Neural progenitor cell (in vitro differentiated cells): ENCODE data around the gene SPTLC1. TPM values are rescaled to one million over a fixed set of nuclear protein-coding genes. Genes with fewer than 3 reads are reported as not detected.
"Not testable (repeated sequence)": the region's sequence is repeated elsewhere in the genome, so short reads cannot be mapped to it uniquely, and the experiment has no call there.

Source experiments
- DNase-seq: peaks from one replicate; pipeline ENCODE4 v3.0.0-alpha.2; 2016; ENCODE audit warnings: low spot score
- H2AFZ ChIP-seq: fragments of 200-600 bp; sonication (generic); replicated peaks from 2 replicates; pipeline ENCODE4 v1.6.1; 2016; ENCODE audit warnings: antibody characterized with exemption
- H3F3A ChIP-seq: fragments of 200-600 bp; sonication (generic); 2 replicates; pipeline ENCODE4 v1.6.1; 2016; ENCODE audit warnings: antibody characterized with exemption, low read depth
- H3K27ac ChIP-seq: fragments of 200-600 bp; sonication (generic); 2 replicates; pipeline ENCODE4 v1.5.1; 2016; ENCODE audit warnings: mild to moderate bottlenecking
- H3K27me3 ChIP-seq: fragments of 200-600 bp; sonication (generic); 2 replicates; pipeline ENCODE4 v1.6.1; 2016; ENCODE audit warnings: mild to moderate bottlenecking, moderate library complexity
- H3K36me3 ChIP-seq: fragments of 200-600 bp; sonication (generic); 2 replicates; pipeline ENCODE4 v1.5.1; 2016
- H3K4me1 ChIP-seq: fragments of 200-600 bp; sonication (generic); 2 replicates; pipeline ENCODE4 v1.6.1; 2016; ENCODE audit warnings: mixed run types
- H3K4me2 ChIP-seq: fragments of 200-600 bp; sonication (generic); 2 replicates; pipeline ENCODE4 v1.6.1; 2016
- H3K4me3 ChIP-seq: fragments of 200-600 bp; sonication (generic); 2 replicates; pipeline ENCODE4 v1.5.1; 2016
- H3K79me2 ChIP-seq: fragments of 200-600 bp; sonication (generic); 2 replicates; pipeline ENCODE4 v1.6.1; 2016; ENCODE audit warnings: low read depth
- H3K9ac ChIP-seq: fragments of 200-600 bp; sonication (generic); 2 replicates; pipeline ENCODE4 v1.6.1; 2016
- H3K9me3 ChIP-seq: fragments of 200-600 bp; sonication (generic); 2 replicates; pipeline ENCODE4 v1.5.1; 2016; ENCODE audit warnings: low read depth
- H4K20me1 ChIP-seq: fragments of 200-600 bp; sonication (generic); 2 replicates; pipeline ENCODE4 v1.6.1; 2016; ENCODE audit warnings: low read depth
- H3K27ac Mint-ChIP-seq: 3 replicates; pipeline ENCODE4 v1.8.0; 2021; ENCODE audit warnings: mixed read lengths
- H3K27me3 Mint-ChIP-seq: 2 replicates; pipeline ENCODE4 v1.8.0; 2022; ENCODE audit warnings: low read depth, mild to moderate bottlenecking, inconsistent platforms, moderate library complexity, mixed read lengths; ENCODE audit not compliant: insufficient read depth
- H3K36me3 Mint-ChIP-seq: 3 replicates; pipeline ENCODE4 v1.8.0; 2021; ENCODE audit warnings: mixed read lengths
- H3K4me1 Mint-ChIP-seq: 3 replicates; pipeline ENCODE4 v1.8.0; 2021; ENCODE audit warnings: mixed read lengths
- H3K4me3 Mint-ChIP-seq: 3 replicates; pipeline ENCODE4 v1.8.0; 2021; ENCODE audit warnings: mild to moderate bottlenecking, moderate library complexity, mixed read lengths
- H3K9me3 Mint-ChIP-seq: 3 replicates; pipeline ENCODE4 v1.8.0; 2020; ENCODE audit warnings: mixed read lengths
- CTCF ChIP-seq: fragments of 200-600 bp; sonication (generic); IDR thresholded peaks from 2 replicates; pipeline ENCODE4 v1.5.1; 2017; ENCODE audit warnings: antibody characterized with exemption, mild to moderate bottlenecking
- EZH2 ChIP-seq: fragments of 200-600 bp; sonication (generic); IDR thresholded peaks from 2 replicates; pipeline ENCODE4 v1.6.1; 2017; ENCODE audit warnings: antibody characterized with exemption, mild to moderate bottlenecking, moderate library complexity
- EZH2phosphoT487 ChIP-seq: fragments of 200-600 bp; sonication (generic); IDR thresholded peaks from 2 replicates; pipeline ENCODE4 v1.6.1; 2017; ENCODE audit warnings: antibody characterized with exemption
- total RNA-seq: library from RNA; depleted of rRNA; stranded (reverse); fragments of >200 nt; gene quantifications from 2 replicates; pipeline ENCODE4 v1.2.3, GENCODE V29; 2015; ENCODE audit warnings: low replicate concordance

SPTLC1 gene
- total RNA-seq, 1 donor from 2014 or later = 119 TPM

GRCh38 chr9:92120138-92120537, 4.9 kb upstream of the SPTLC1 start:
- Mint-ChIP-seq H3K9me3 (no peaks in the 10 kb centered on the region), H3K36me3 (no peaks in the 10 kb centered on the region), H3K27me3 (no peaks in the 10 kb centered on the region), H3K4me1 (no peaks in the 10 kb centered on the region), H3K27ac (no peak overlapping the region), H3K4me3 (no peak overlapping the region)
- Histone ChIP-seq H3K4me2 (no peak overlapping the region), H3K9ac (no peak overlapping the region), H3K79me2 (peaks cover under 1% of the 10 kb centered on the region), H3K4me3 (no peak overlapping the region), H3K27me3 (no peaks in the 10 kb centered on the region), H2AFZ (no peak overlapping the region), H3K36me3 (no peaks in the 10 kb centered on the region), H3F3A (no peaks in the 10 kb centered on the region), H3K4me1 (no peaks in the 10 kb centered on the region), H3K9me3 (no peaks in the 10 kb centered on the region), H4K20me1 (no peaks in the 10 kb centered on the region), H3K27ac (no peak overlapping the region)
- DNase-seq = no peak
- TF ChIP-seq EZH2phosphoT487 (no peak), CTCF (no peak), EZH2 (no peak)

GRCh38 chr9:92119586-92119985, 4.4 kb upstream of the SPTLC1 start:
- no peaks in the 10 kb centered on the region for H3K9me3 ChIP-seq
- TF ChIP-seq CTCF (no peak), EZH2phosphoT487 (no peak), EZH2 (no peak)
- no peak overlapping the region for H3K4me3 ChIP-seq
- H3K4me1 Mint-ChIP-seq = no peaks in the 10 kb centered on the region
- no peaks in the 10 kb centered on the region for H3K36me3 ChIP-seq
- H3F3A ChIP-seq = no peaks in the 10 kb centered on the region
- no peaks in the 10 kb centered on the region for H3K27me3 ChIP-seq
- no peak overlapping the region for H3K9ac ChIP-seq
- H3K27ac ChIP-seq = no peak overlapping the region
- H3K27me3 Mint-ChIP-seq = no peaks in the 10 kb centered on the region
- H3K9me3 Mint-ChIP-seq = no peaks in the 10 kb centered on the region
- no peaks in the 10 kb centered on the region for H3K4me1 ChIP-seq
- no peak for DNase-seq
- H3K4me2 ChIP-seq = no peak overlapping the region
- H3K4me3 Mint-ChIP-seq = no peak overlapping the region
- peaks cover 6% of the 10 kb centered on the region for H3K79me2 ChIP-seq
- no peaks in the 10 kb centered on the region for H3K36me3 Mint-ChIP-seq
- peaks cover under 1% of the 10 kb centered on the region for H4K20me1 ChIP-seq
- no peak overlapping the region for H2AFZ ChIP-seq
- H3K27ac Mint-ChIP-seq = no peak overlapping the region

GRCh38 chr9:92108122-92108521, 7.1 kb downstream of the SPTLC1 start:
- Mint-ChIP-seq H3K4me1 (peaks cover under 1% of the 10 kb centered on the region), H3K27me3 (no peaks in the 10 kb centered on the region), H3K4me3 (no peak overlapping the region), H3K9me3 (peaks cover 2% of the 10 kb centered on the region), H3K36me3 (peaks cover 24% of the 10 kb centered on the region), H3K27ac (no peak overlapping the region)
- Histone ChIP-seq H3K4me1 (no peaks in the 10 kb centered on the region), H3K9me3 (no peaks in the 10 kb centered on the region), H3K9ac (no peak overlapping the region), H3K4me2 (no peak overlapping the region), H2AFZ (no peak overlapping the region), H3K27ac (no peak overlapping the region), H3K36me3 (peaks cover 10% of the 10 kb centered on the region), H3K27me3 (no peaks in the 10 kb centered on the region), H3K79me2 (peaks cover 36% of the 10 kb centered on the region), H4K20me1 (no peaks in the 10 kb centered on the region), H3K4me3 (no peak overlapping the region), H3F3A (no peaks in the 10 kb centered on the region)
- TF ChIP-seq CTCF (no peak), EZH2phosphoT487 (no peak)
- no peak for DNase-seq

GRCh38 chr9:92105446-92106225, 9.6 kb downstream of the SPTLC1 start:
- not testable (repeated sequence) for H3K4me3 Mint-ChIP-seq, H3K27me3 Mint-ChIP-seq, H3K9me3 Mint-ChIP-seq, DNase-seq, H3K9me3 ChIP-seq, H3F3A ChIP-seq, H2AFZ ChIP-seq, H3K27ac ChIP-seq, H3K9ac ChIP-seq, H3K4me1 Mint-ChIP-seq, H3K36me3 ChIP-seq, H3K27ac Mint-ChIP-seq, H3K27me3 ChIP-seq, H3K4me3 ChIP-seq, H4K20me1 ChIP-seq, H3K4me1 ChIP-seq, H3K4me2 ChIP-seq
- H3K79me2 ChIP-seq = peaks cover 21% of the 10 kb centered on the region
- peaks cover 26% of the 10 kb centered on the region for H3K36me3 Mint-ChIP-seq

GRCh38 chr9:92103601-92104000, 11.6 kb downstream of the SPTLC1 start:
- not testable (repeated sequence) for H3K27ac ChIP-seq, H3K9me3 Mint-ChIP-seq, H3K4me2 ChIP-seq, H3K27me3 ChIP-seq, H3K9me3 ChIP-seq, H3K4me3 ChIP-seq, H3F3A ChIP-seq, H3K4me3 Mint-ChIP-seq, H4K20me1 ChIP-seq, H3K27me3 Mint-ChIP-seq, H3K36me3 ChIP-seq, H3K4me1 ChIP-seq, H3K9ac ChIP-seq, H3K4me1 Mint-ChIP-seq, DNase-seq, H2AFZ ChIP-seq, H3K27ac Mint-ChIP-seq
- peaks cover 17% of the 10 kb centered on the region for H3K79me2 ChIP-seq
- peaks cover 31% of the 10 kb centered on the region for H3K36me3 Mint-ChIP-seq
